ENCODE results near the gene USP20. TPM values are rescaled to one million over a fixed set of nuclear protein-coding genes. Genes with fewer than 3 reads are reported as not detected.

The USP20 gene
- total RNA-seq, 4 donors from 2014 or later: 15.8 to 36.3 (median 22.6) TPM

- Histone ChIP-seq H3K36me3 (peaks cover 0 to 66% (median 0%) of the 10 kb centered on the region in 3 donors), H3K27ac (no peak overlapping the region), H3K4me1 (peaks cover 0 to 20% (median 0%) of the 10 kb centered on the region in 4 donors), H3K9me3 (no peaks in the 10 kb centered on the region), H3K27me3 (no peaks in the 10 kb centered on the region), H3K4me3 (no peak overlapping the region)
- TF ChIP-seq POLR2A (IDR thresholded peaks at IDR 0.05) (no peak), CTCF (IDR thresholded peaks at IDR 0.05) (no peak)
- no peak for DNase-seq
Measured at GRCh38 chr9:129815278-129815677, 20.0 kb upstream of the USP20 start.

- Histone ChIP-seq H3K27me3 (no peaks in the 10 kb centered on the region), H3K9me3 (no peaks in the 10 kb centered on the region), H3K27ac (no peak overlapping the region), H3K36me3 (peaks cover 0 to 80% (median 0%) of the 10 kb centered on the region in 3 donors), H3K4me1 (peaks cover 0 to 10% (median 0%) of the 10 kb centered on the region in 4 donors), H3K4me3 (no peak overlapping the region)
- TF ChIP-seq POLR2A (IDR thresholded peaks at IDR 0.05) (no peak), CTCF (IDR thresholded peaks at IDR 0.05) (no peak)
- no peak for DNase-seq
Measured at GRCh38 chr9:129816501-129817435, 18.5 kb upstream of the USP20 start.

- Histone ChIP-seq H3K9me3 (no peaks in the 10 kb centered on the region), H3K27ac (peak overlapping the region; percentile 68 to 91 (median 84)), H3K4me3 (peak overlapping the region; percentile 79 to 94 (median 92)), H3K4me1 (peaks cover 0 to 10% (median 0%) of the 10 kb centered on the region in 4 donors), H3K36me3 (peaks cover 0 to 54% (median 0%) of the 10 kb centered on the region in 3 donors), H3K27me3 (no peaks in the 10 kb centered on the region)
- TF ChIP-seq POLR2A (IDR thresholded peaks at IDR 0.05): no peak
- no peak for TF ChIP-seq CTCF (IDR thresholded peaks at IDR 0.05)
- DNase-seq: peak in 1 of 3 donors; percentile 55
Measured at GRCh38 chr9:129822898-129823541, 12.2 kb upstream of the USP20 start.

GRCh38 chr9:129823542-129823934 lies 11.7 kb upstream of the USP20 start:
- no peak for DNase-seq
- peak overlapping the region; percentile 79 to 94 (median 92) for H3K4me3 ChIP-seq
- H3K36me3 ChIP-seq: peaks cover 0 to 54% (median 0%) of the 10 kb centered on the region in 3 donors
- H3K27ac ChIP-seq: peak overlapping the region; percentile 68 to 91 (median 84)
- no peaks in the 10 kb centered on the region for H3K9me3 ChIP-seq
- peaks cover 0 to 10% (median 0%) of the 10 kb centered on the region in 4 donors for H3K4me1 ChIP-seq
- H3K27me3 ChIP-seq: no peaks in the 10 kb centered on the region
- no peak for TF ChIP-seq POLR2A (IDR thresholded peaks at IDR 0.05)
- no peak for TF ChIP-seq CTCF (IDR thresholded peaks at IDR 0.05)

GRCh38 chr9:129823935-129824601 lies 11.2 kb upstream of the USP20 start, which contains the start of gene TOR1A:
TOR1A (minus strand) TSS chr9:129824136; CDS start chr9:129824085, 51 bp downstream.
- no peak for TF ChIP-seq CTCF (IDR thresholded peaks at IDR 0.05)
- peak; percentile 56 to 57 for TF ChIP-seq POLR2A (IDR thresholded peaks at IDR 0.05)
- Histone ChIP-seq H3K27me3 (no peaks in the 10 kb centered on the region), H3K36me3 (peaks cover 0 to 54% (median 0%) of the 10 kb centered on the region in 3 donors), H3K9me3 (no peaks in the 10 kb centered on the region), H3K4me3 (peak within 1 kb of the TSS; percentile 79 to 94 (median 92)), H3K4me1 (peaks cover 0 to 10% (median 0%) of the 10 kb centered on the region in 4 donors), H3K27ac (peak within 1 kb of the TSS; percentile 68 to 91 (median 84))
- peak; percentile 91 to 98 (median 96) for DNase-seq

All from Peyer's patch (tissue), 4 donors.